NCI-H2029 treated with DMSO at 0.1 percent for 48 hours (cell line): ENCODE measurements around the gene DTX1.
A peak's percentile ranks its signal among the peaks of the same experiment; 100 is the strongest.
"Not testable (repeated sequence)": the region's sequence is repeated elsewhere in the genome, so short reads cannot be mapped to it uniquely, and the experiment has no call there.

Source experiments
- DNase-seq: peaks from one replicate; lab custom pipeline; 2025; lab: John Stamatoyannopoulos, UW

Gene DTX1

GRCh38 chr12:113136990-113137511 is 80.5 kb downstream of the DTX1 start:
- DNase-seq: no peak

DNA sequence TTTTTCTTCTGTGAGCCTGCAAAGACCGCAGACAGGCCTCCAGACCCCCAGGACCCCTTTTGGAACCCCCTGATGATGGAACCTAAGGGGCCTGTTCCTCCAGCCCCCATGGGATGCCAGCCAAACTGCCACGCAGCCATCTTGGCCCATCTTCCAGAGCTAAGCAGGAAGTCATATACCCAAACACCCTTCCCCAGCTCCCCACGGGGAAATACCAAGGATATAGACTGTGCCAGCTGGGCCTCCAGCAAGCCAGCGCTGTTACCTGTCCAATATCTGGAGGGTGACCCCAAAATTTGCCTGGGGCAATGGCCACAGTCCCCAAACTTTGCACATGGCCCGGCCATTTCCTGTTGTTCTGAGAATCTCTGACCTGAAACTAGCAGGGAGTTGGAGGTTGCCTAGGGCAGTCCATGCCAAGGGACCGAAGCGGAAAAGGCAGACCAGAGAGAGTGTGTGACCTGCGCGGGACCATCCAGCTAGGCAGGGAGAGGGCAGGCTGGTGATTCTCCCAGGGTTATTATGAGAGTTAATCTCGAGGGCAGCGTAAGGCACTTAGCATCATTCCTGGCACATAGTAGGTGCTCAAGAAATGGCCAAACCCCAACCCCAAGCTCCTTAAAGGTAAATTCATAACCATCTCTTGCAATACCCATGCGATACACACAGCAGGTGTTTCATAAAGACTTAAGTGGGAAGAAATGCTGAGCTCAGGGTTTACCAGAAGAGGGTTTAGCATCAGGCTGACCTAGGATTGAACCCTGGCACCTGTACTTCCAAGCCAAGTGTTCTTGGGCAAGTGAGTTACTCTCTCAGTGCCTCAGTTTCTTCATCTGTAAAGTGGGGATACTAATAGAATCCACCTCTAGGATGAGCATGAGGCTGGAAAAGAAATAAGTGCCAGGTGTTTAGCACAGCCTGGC is 81.6 kb downstream of the DTX1 start:
- no peak for DNase-seq

- no peak for DNase-seq
These were observed 82.3 kb downstream of the DTX1 start for GRCh38 chr12:113138826-113139225.

GRCh38 chr12:113140706-113141105 is 84.2 kb downstream of the DTX1 start:
- no peak for DNase-seq

DNA sequence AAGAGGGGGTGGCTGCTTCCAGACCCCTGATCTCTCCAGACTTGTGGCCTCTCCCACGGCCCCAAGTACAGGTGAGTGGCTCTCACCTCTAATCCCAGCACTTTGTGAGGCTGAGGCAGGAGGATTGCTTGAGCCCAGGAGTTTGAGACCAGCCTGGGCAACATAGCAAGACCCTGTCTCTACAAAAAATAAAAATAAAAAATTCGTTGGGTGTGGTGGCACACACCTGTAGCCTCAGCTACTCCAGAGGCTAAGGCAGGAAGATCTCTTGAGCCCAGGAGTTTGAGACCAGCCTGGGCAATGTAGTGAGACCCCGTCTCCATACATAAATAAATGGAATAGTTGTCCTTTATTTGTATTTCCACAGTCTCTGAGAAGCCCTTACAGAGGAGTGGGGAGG is 85.2 kb downstream of the DTX1 start:
- DNase-seq: not testable (repeated sequence)

- DNase-seq: peak; percentile 56
These were observed 85.8 kb downstream of the DTX1 start for GRCh38 chr12:113142173-113142885.

DNA sequence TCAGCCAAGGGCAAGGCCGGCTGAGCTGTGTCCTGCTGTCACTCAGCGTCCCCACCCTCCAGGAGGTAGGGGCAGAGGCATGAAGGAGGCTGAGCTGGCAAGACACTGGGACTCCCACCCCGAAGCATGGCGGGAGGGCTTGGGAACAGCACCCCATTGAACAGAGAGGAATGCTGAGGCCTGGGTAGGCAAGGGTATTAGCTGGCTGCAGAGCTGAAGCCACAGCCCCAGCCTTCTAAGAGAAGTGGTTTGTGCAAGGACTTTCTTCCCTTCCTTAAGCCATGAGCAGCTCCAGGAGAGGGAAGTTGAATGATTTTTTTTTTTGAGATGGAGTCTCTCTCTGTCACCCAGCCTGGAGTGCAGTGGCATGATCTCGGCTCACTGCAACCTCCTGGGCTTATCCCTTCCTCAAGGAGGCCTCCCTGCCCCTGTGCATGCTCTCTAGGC is 86.4 kb downstream of the DTX1 start:
- DNase-seq: no peak

DNA sequence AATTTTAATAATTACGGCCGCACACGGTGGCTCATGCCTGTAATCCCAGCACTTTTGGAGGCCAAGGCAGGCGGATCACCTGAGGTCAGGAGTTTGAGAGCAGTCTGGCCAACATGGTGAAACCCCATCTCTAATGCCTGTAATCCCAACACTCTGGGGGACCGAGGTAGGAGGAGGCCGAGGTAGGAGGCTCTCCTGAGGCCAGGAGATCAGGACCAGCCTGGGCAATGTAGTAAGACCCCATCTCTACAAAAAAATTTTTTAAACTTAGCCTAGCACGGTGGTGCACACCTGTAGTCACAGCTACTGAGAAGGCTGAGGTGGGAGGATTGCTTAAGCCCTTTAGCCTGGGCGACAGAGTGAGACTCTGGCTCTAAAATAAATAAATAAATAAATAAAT is 87.4 kb downstream of the DTX1 start:
- no peak for DNase-seq

DNA sequence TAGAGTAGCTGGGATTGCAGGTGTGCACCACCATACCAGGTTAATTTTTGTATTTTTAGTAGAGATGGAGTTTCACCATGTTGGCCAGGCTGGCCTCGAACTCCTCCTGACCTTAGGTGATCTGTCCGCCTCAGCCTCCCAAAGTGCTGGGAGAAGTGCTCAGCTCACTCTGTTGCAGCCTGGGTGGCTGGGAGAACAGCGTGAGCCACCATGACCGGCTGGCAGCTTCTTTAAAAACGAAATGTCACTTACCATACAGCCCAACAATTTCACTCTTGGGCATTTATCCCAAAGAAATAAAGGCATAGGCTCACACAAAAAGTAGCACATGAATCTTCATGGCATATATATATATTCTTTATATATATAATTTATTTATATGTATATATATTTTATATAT is 88.3 kb downstream of the DTX1 start:
- no peak for DNase-seq

DNA sequence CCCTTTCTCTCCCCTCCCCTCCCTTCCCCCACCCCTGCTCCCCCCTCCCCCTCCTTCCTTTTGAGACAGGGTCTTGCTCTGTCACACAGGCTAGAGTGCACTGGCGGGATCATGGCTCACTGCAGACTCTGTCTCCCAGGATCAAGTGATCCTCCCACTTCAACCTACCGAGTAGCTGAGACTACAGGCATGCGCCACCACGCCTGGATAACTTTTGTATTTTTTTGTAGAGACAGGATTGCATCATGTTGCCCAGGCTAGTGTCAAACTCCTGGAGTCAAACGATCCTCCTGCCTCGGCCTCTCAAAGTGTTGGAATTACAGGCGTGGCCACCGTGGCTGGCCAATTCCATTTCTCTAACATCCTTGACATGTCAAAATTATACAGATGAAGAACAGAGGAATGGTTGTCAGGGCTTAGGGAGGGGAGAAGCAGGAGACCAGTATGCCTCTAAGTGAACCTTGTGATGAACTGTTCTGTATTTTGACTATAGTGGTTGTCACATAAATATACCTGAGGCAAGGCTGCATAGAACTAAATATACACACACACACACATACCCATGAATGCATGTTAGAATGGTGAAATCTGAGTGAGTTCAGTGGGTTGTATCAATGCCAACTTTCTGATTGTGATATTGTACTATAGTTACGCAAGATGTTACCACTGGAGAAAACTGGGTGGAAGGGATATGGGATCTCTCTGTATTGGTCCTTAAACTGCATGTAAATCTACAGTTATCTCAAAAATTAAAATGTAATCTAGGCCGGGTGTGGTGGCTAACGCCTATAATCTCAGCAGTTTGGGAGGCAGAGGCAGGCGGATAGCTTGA is 89.4 kb downstream of the DTX1 start:
- DNase-seq: no peak

GRCh38 chr12:113146999-113147398 is 90.5 kb downstream of the DTX1 start:
- DNase-seq: no peak
